H9 (cell line): ENCODE results near the gene TSC22D3. TPM values are rescaled to one million over a fixed set of nuclear protein-coding genes. Genes with fewer than 3 reads are reported as not detected.

Experiments
- DNase-seq: peaks from one replicate; pipeline ENCODE4 v3.0.0-alpha.2; 2017
- H2AFZ ChIP-seq: one replicate; pipeline ENCODE4 v1.6.1; 2013; ENCODE audit warnings: mild to moderate bottlenecking, low read length, control low read depth, moderate library complexity
- H2AK5ac ChIP-seq: 2 replicates; pipeline ENCODE4 v1.6.1; 2013; ENCODE audit warnings: low read length, control low read depth, mixed read lengths; ENCODE audit not compliant: insufficient read length
- H2BK120ac ChIP-seq: one replicate; pipeline ENCODE4 v1.6.1; 2013; ENCODE audit warnings: low read depth, mild to moderate bottlenecking, low read length, control low read depth, inconsistent platforms; ENCODE audit not compliant: poor library complexity, severe bottlenecking
- H2BK12ac ChIP-seq: 2 replicates; pipeline ENCODE4 v1.6.1; 2013; ENCODE audit warnings: low read length, control low read depth, mixed read lengths, low read depth; ENCODE audit not compliant: insufficient read length
- H2BK15ac ChIP-seq: 2 replicates; pipeline ENCODE4 v1.6.1; 2013; ENCODE audit warnings: low read depth, low read length, control low read depth
- H2BK20ac ChIP-seq: one replicate; pipeline ENCODE4 v1.6.1; 2013; ENCODE audit warnings: low read depth, mild to moderate bottlenecking, low read length, control low read depth, inconsistent platforms; ENCODE audit not compliant: poor library complexity, severe bottlenecking
- H2BK5ac ChIP-seq: 2 replicates; pipeline ENCODE4 v1.6.1; 2013; ENCODE audit warnings: low read length, control low read depth, mixed read lengths; ENCODE audit not compliant: insufficient read length
- H3K14ac ChIP-seq: 2 replicates; pipeline ENCODE4 v1.6.1; 2013; ENCODE audit warnings: low read length, control low read depth; ENCODE audit not compliant: insufficient read depth
- H3K18ac ChIP-seq: 2 replicates; pipeline ENCODE4 v1.6.1; 2013; ENCODE audit warnings: low read depth, mild to moderate bottlenecking, mixed read lengths, low read length, control low read depth; ENCODE audit not compliant: insufficient read length
- H3K23ac ChIP-seq: 2 replicates; pipeline ENCODE4 v1.6.1; 2013; ENCODE audit warnings: low read length, control low read depth, mixed read lengths, low read depth; ENCODE audit not compliant: insufficient read length
- H3K23me2 ChIP-seq: 2 replicates; pipeline ENCODE4 v1.6.1; 2013; ENCODE audit warnings: low read depth, mild to moderate bottlenecking, mixed read lengths, low read length, control low read depth; ENCODE audit not compliant: insufficient read length, poor library complexity, severe bottlenecking
- H3K27ac ChIP-seq: 2 replicates; pipeline ENCODE4 v1.5.1; 2013; ENCODE audit warnings: low read length, control low read depth, mixed read lengths, low read depth; ENCODE audit not compliant: insufficient read length
- H3K27me3 ChIP-seq: 2 replicates; pipeline ENCODE4 v1.6.1; 2013; ENCODE audit warnings: low read length, control low read depth, inconsistent platforms; ENCODE audit not compliant: insufficient read depth
- H3K4ac ChIP-seq: 2 replicates; pipeline ENCODE4 v1.6.1; 2013; ENCODE audit warnings: low read depth, mild to moderate bottlenecking, control low read depth, inconsistent platforms, low read length, moderate library complexity
- H3K4me1 ChIP-seq: 2 replicates; pipeline ENCODE4 v1.6.1; 2013; ENCODE audit warnings: low read length, control low read depth, inconsistent platforms; ENCODE audit not compliant: insufficient read depth
- H3K4me2 ChIP-seq: 2 replicates; pipeline ENCODE4 v1.6.1; 2013; ENCODE audit warnings: low read length, control low read depth, mixed read lengths; ENCODE audit not compliant: insufficient read length, insufficient read depth
- H3K56ac ChIP-seq: 2 replicates; pipeline ENCODE4 v1.6.1; 2013; ENCODE audit warnings: low read depth, mild to moderate bottlenecking, mixed read lengths, low read length, control low read depth; ENCODE audit not compliant: insufficient read length
- H3K79me1 ChIP-seq: 2 replicates; pipeline ENCODE4 v1.6.1; 2013; ENCODE audit warnings: low read depth, mild to moderate bottlenecking, moderate library complexity, low read length, control low read depth, inconsistent platforms; ENCODE audit not compliant: insufficient read depth, poor library complexity, severe bottlenecking
- H3K79me2 ChIP-seq: 2 replicates; pipeline ENCODE4 v1.6.1; 2013; ENCODE audit warnings: low read length, control low read depth, inconsistent platforms; ENCODE audit not compliant: insufficient read depth
- H3K9ac ChIP-seq: 2 replicates; pipeline ENCODE4 v1.6.1; 2013; ENCODE audit warnings: low read length, control low read depth, mixed read lengths; ENCODE audit not compliant: insufficient read length; ENCODE audit errors: extremely low read depth
- H3K9me3 ChIP-seq: one replicate; pipeline ENCODE4 v1.6.1; 2013; ENCODE audit warnings: low read depth, low read length, inconsistent platforms; ENCODE audit not compliant: control insufficient read depth
- H3T11ph ChIP-seq: one replicate; pipeline ENCODE4 v1.6.1; 2013; ENCODE audit warnings: mild to moderate bottlenecking, low read length, control low read depth, inconsistent platforms
- H4K20me1 ChIP-seq: one replicate; pipeline ENCODE4 v1.6.1; 2013; ENCODE audit not compliant: control insufficient read depth, insufficient read length, insufficient read depth
- H4K5ac ChIP-seq: 2 replicates; pipeline ENCODE4 v1.6.1; 2013; ENCODE audit warnings: low read depth, mild to moderate bottlenecking, mixed read lengths, low read length, control low read depth; ENCODE audit not compliant: insufficient read length
- H4K8ac ChIP-seq: replicated peaks from 2 replicates; pipeline ENCODE4 v1.6.1; 2013; ENCODE audit warnings: low read length, control low read depth, mixed read lengths, low read depth; ENCODE audit not compliant: insufficient read length
- H4K91ac ChIP-seq: 2 replicates; pipeline ENCODE4 v1.6.1; 2013; ENCODE audit warnings: low read depth, mild to moderate bottlenecking, moderate library complexity, mixed read lengths, low read length, control low read depth; ENCODE audit not compliant: insufficient read length
- H3K27ac Mint-ChIP-seq, 3 experiments: 2 replicates in 2 of 3; 3 replicates in 1 of 3; pipeline ENCODE4 v1.8.0; 2020 to 2021; ENCODE audit warnings: mixed read lengths in 3 of 3, mild to moderate bottlenecking in 1 of 3, moderate library complexity in 1 of 3
- H3K27me3 Mint-ChIP-seq: 2 replicates; pipeline ENCODE4 v1.8.0; 2021; ENCODE audit warnings: low read depth, mild to moderate bottlenecking, moderate library complexity, mixed read lengths
- H3K36me3 Mint-ChIP-seq, 3 experiments: 2 replicates in 2 of 3; 3 replicates in 1 of 3; pipeline ENCODE4 v1.8.0; 2020 to 2021; ENCODE audit warnings: low read depth in 3 of 3, mixed read lengths in 3 of 3; ENCODE audit not compliant: insufficient read depth in 1 of 3
- H3K4me1 Mint-ChIP-seq, 2 experiments: 2 replicates each; pipeline ENCODE4 v1.8.0; 2020; ENCODE audit warnings: mixed read lengths in 2 of 2
- H3K4me3 Mint-ChIP-seq, 2 experiments: 2 replicates in 1 of 2; 3 replicates in 1 of 2; pipeline ENCODE4 v1.8.0; 2020 to 2021; ENCODE audit warnings: mild to moderate bottlenecking in 2 of 2, mixed read lengths in 2 of 2, moderate library complexity in 1 of 2
- H3K9me3 Mint-ChIP-seq, 2 experiments: 2 replicates in 1 of 2; 3 replicates in 1 of 2; pipeline ENCODE4 v1.8.0; 2020; ENCODE audit warnings: mild to moderate bottlenecking in 2 of 2, mixed read lengths in 2 of 2, moderate library complexity in 1 of 2
- CTCF ChIP-seq: fragments of 200-600 bp; sonication (generic); conservative IDR thresholded peaks from 3 replicates; pipeline ENCODE4 v1.8.0; 2021; ENCODE audit warnings: antibody characterized with exemption, mild to moderate bottlenecking
- WGBS: extraction: QIAGEN DNeasy Blood & Tissue Kit; methylation state at CpG from one replicate; pipeline ENCODE4 v1.1.7; 2013; ENCODE audit warnings: missing lambda C conversion rate, low lambda C conversion rate, mixed read lengths; ENCODE audit not compliant: insufficient read length; ENCODE audit errors: extremely low coverage; 5-methylcytosine and 5-hydroxymethylcytosine counted together
- total RNA-seq: library from RNA; stranded (reverse); gene quantifications from 2 replicates; pipeline ENCODE4 v1.2.1, GENCODE V29; 2021

The TSC22D3 gene
- total RNA-seq, 1 experiment from 2014 or later: 10.5 TPM

GRCh38 chrX:107683124-107683895 is 92.3 kb downstream of the TSC22D3 start:
- no peak overlapping the region for H3K18ac ChIP-seq
- no peak overlapping the region for H4K8ac ChIP-seq
- H3K27me3 ChIP-seq: no peaks in the 10 kb centered on the region
- no peak overlapping the region for H2BK120ac ChIP-seq
- H3T11ph ChIP-seq: no peak overlapping the region
- no peak overlapping the region for H3K9ac ChIP-seq
- H3K4me1 ChIP-seq: no peaks in the 10 kb centered on the region
- DNase-seq: no peak
- Mint-ChIP-seq H3K27ac (no peak overlapping the region; a peak in 1 of 7 replicates), H3K4me1 (no peaks in the 10 kb centered on the region), H3K4me3 (no peak overlapping the region), H3K36me3 (no peaks in the 10 kb centered on the region; a peak in 1 of 7 replicates), H3K9me3 (peaks cover 0 to 45% of the 10 kb centered on the region in 2 experiments; a peak in 2 of 5 replicates), H3K27me3 (peaks cover 6% of the 10 kb centered on the region)
- WGBS: no CpG with 5 or more reads among the region's 4 CpGs
- no peaks in the 10 kb centered on the region for H3K79me1 ChIP-seq
- no peak overlapping the region for H3K23ac ChIP-seq
- H4K91ac ChIP-seq: no peak overlapping the region
- H2AFZ ChIP-seq: no peak overlapping the region
- no peak overlapping the region for H2BK15ac ChIP-seq
- no peak overlapping the region for H3K4ac ChIP-seq
- H4K5ac ChIP-seq: no peak overlapping the region
- no peaks in the 10 kb centered on the region for H4K20me1 ChIP-seq
- no peak for TF ChIP-seq CTCF
- no peak overlapping the region for H3K14ac ChIP-seq
- H2BK5ac ChIP-seq: no peak overlapping the region
- no peak overlapping the region for H3K27ac ChIP-seq
- no peak overlapping the region for H2BK20ac ChIP-seq
- no peak overlapping the region for H3K56ac ChIP-seq
- no peak overlapping the region for H2BK12ac ChIP-seq
- H2AK5ac ChIP-seq: no peak overlapping the region
- no peaks in the 10 kb centered on the region for H3K9me3 ChIP-seq
- H3K23me2 ChIP-seq: no peaks in the 10 kb centered on the region
- H3K79me2 ChIP-seq: no peaks in the 10 kb centered on the region
- no peak overlapping the region for H3K4me2 ChIP-seq
